Heart left ventricle (tissue), 13 donors: ENCODE measurements around the gene SMOC1.

Experiments
- CTCF ChIP-seq, 12 donors: fragments of 200-600 bp; sonication (generic) in 4 of 12; IDR thresholded peaks; one replicate each; pipeline versions ENCODE4 v1.5.0 to v1.8.0; 2018 to 2022; ENCODE audit warnings: antibody characterized with exemption in 12 of 12, mild to moderate bottlenecking in 5 of 12
- POLR2A ChIP-seq, 2 donors: fragments of 450-650 bp; IDR thresholded peaks; one replicate each; pipeline ENCODE4 v1.6.1; 2017; ENCODE audit warnings: antibody characterized with exemption in 2 of 2, mild to moderate bottlenecking in 2 of 2, moderate library complexity in 2 of 2
- donor health status: ischemic (EF 13 %, LVEDD 7.1; RV severe dilation, severe dysfunction).
- donor health status: DM: no; HTN: yes; CAD: no.
- donor health status: DM: no; HTN: no; CAD: no.
- donor health status: ischemic (EF 25% LVEDD 6.9; RV normal size, moderate dysfunction).
- donor health status: ischemic (EF 25% LVEDD 5.7; RV mildly dilated, moderate dysfunction).
- donor health status: ischemic (EF 35%, LVEDD 5.7; RV mildly dilated, moderate dysfunction).
- donor health status: nonischemic (EF 11% LVEDD 7.7; RV severe dilation, severe dysfunction).
- donor health status: DM: yes; HTN: yes; CAD: no.
- donor health status: PGD.
- donor health status: ischemic (EF 29% LVEDD 5.4; RV normal size, mild dysfunction).
- donor health status: nonischemic (EF 23%, LVEDD 6.1; RV moderate dilation, normal function).

- TF ChIP-seq CTCF (IDR thresholded peaks at IDR 0.05): no peak
- TF ChIP-seq POLR2A (IDR thresholded peaks at IDR 0.05): no peak
Measured at GRCh38 chr14:69910871-69911270, 31.7 kb downstream of the SMOC1 start.
